HG03095 (cell line): ENCODE data around the gene BRIP1.
"Not testable (repeated sequence)": the region's sequence is repeated elsewhere in the genome, so short reads cannot be mapped to it uniquely, and the experiment has no call there.

Source experiments
- ATAC-seq: cut with Tn5 transposase; IDR thresholded peaks from one replicate; pipeline ENCODE4 v1.9.1; 2021; ENCODE audit warnings: moderate library complexity; ENCODE audit not compliant: unreplicated experiment

BRIP1 gene

DNA sequence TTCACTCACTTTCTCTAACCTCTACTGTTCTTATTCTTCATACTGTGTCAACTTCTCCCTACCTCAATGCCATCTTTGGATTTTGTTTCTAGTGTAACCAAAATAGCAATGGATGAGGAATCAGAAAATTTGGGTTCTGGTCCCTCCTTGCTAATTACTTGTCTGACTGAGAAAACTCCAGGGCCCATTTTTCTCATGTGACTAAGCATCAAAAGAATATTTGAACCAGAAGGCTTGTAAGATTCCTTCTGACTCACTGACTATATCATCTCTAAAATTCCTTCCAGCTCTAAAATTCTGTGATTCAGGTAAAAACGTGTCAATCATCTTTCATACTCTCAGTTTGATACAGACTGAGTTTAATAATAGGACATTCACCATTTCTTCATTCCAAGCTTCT lies 57.9 kb downstream of the BRIP1 start:
- ATAC-seq, result no peak

DNA sequence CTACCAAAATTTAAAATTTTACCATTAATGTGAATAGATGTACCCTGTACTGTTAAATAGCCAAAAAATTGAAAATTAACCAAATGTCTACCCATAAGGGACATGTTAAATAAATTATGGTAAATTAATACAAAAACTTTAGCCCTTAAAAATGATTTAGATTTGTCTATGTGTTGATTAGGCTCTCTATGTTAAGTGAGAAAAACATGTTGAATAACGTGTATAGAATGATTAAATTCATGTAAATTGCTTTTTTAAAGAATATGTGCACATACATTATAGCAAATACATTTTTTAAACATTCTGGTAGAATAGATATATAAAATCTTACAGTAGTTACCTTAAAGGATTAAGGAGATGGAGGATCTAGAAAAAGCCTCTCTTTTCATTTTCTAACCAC lies 59.5 kb downstream of the BRIP1 start:
- no peak for ATAC-seq

DNA sequence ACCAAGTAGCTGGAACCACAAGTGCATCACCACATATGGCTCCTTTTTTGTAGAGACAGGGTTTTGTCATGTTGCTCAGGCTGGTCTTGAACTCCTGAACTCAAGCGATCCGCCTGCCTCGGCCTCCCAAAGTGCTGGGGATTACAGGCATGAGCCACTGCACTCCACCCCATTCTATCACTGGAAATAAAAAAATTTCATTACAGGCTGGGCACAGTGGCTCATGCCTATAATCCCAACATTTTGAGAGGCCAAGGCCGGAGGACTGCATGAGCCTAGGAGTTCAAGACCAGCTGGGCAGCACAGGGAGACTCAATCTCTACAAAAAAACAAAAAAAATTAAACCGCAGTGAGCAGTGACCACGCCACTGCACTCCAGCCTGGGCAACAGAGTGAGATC lies 60.1 kb downstream of the BRIP1 start:
- no peak for ATAC-seq

DNA sequence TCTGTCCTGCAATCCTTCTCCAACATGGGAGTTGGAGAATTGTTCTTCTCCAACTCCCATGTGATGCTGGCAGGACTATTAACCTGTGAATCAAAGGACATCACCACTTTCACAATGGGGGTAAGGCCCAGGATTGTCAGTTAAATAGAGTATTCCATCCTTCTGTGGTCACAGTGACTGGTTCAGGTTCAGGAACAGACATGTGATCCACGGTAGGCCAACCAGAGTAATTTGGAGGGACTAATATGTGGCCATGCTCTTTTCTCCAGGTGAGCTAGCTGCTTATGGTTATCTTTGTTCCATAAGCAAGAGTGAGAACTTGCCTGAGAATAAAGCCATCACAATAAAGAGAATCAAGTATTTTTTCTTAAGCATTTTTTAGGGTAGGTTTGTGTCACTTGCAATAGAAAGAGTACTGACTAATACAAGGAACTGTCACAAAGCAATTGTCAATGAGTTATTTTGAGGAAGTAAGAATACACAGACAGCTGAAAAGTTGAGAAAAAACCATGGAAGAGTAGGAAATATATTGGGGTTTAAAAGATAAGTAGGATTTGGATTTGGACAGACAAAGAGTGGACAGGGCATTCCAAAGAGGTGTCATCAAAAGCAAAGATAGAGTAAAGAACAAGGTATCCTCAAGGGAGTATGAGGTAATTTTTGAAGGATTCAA lies 63.4 kb downstream of the BRIP1 start:
- ATAC-seq, result no peak

- ATAC-seq, result no peak
Measured at GRCh38 chr17:61797283-61797682, 66.0 kb downstream of the BRIP1 start.

- no peak for ATAC-seq
Measured at GRCh38 chr17:61795546-61795945, 67.8 kb downstream of the BRIP1 start.

GRCh38 chr17:61794792-61795191 lies 68.5 kb downstream of the BRIP1 start:
- no peak for ATAC-seq

DNA sequence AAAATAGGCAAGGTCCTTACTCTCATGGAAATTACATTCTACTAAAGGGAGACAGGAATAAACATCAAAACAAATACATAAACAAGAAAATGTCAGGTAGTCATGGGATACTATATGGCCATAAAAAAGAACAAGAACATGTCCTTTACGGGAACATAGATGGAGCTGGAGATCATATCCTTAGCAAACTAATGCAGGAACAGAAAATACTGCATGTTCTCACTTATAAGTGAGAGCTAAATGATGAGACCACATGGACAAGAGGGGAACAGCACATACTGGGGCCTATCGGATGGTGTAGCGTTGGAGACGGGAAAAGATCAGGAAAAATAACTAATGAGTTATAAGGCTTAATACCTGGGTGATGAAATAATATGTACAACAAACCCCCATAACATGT lies 69.1 kb downstream of the BRIP1 start:
- ATAC-seq, result no peak

GRCh38 chr17:61793565-61793964 lies 69.8 kb downstream of the BRIP1 start:
- no peak for ATAC-seq

DNA sequence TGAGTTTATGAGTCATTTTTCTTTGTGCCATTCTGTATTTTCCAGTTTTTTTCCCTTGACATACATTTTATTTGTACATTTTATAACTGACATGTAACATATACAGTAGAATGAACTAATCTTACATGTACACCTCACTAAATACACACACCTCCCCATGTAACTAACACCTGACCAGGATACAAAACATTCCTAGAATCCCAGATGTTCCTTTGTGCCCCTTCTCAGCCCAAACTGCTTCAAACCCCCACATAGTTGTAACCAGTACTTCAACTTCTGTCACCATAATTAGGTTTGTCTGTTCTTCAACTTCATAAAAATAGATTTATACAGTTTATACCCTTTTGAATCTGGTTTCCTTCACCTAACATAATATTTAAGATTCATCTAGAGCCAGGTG lies 73.5 kb downstream of the BRIP1 start:
- no peak for ATAC-seq

GRCh38 chr17:61786088-61786487 lies 77.2 kb downstream of the BRIP1 start:
- no peak for ATAC-seq

- ATAC-seq, result peak; percentile 50
Measured at GRCh38 chr17:61784510-61784909, 78.8 kb downstream of the BRIP1 start.

DNA sequence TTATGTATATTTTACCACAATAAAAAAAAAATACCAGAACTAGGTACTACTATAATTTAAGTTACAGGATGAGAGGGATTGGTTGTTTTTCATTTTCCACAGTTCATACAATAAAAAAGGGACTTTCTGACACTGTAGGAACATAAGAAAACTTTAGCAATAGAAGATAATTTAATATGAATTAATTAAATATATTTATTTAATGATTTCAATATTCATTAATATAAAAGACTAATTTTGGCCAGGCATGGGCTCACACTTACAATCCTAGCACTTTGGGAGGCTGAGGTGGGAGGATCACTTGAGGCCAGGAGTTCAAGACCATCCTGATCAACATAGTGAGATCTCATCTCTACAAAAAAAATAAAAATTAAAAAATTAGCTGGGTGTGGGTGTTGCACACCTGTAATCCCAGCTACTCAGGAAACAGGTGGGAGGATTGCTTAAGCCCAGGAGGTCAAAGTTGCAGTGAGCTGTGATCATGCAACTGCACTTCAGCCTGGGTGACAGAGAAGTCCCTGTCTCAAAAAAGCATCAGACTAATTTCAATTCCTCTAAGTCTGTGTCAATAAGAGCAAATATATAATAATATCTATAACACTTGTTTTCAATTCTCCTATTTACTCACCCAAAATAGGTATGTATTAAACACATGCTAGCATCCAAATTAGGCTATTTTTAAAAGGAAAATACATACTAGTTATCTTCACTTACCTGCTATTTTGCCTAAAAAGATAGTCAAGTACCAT lies 79.6 kb downstream of the BRIP1 start:
- ATAC-seq, result peak; percentile 63

DNA sequence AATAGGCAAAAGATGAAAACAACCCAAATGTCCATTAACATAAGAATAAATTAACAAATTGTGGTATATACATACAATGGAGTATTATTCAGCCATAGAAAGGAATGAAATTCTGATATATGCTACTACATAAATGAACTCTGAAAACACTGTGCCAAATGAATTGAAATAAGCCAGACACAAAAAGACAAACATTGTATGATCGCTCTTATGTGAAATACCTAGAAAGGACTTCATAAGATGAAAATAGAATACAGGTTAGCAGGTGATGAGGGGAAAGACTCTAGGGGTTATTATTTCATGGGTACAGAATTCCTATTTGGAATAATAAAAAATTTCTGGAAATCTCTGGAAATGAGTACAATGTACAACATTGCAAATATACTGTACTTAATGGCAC lies 80.2 kb downstream of the BRIP1 start:
- ATAC-seq, result no peak

GRCh38 chr17:61782683-61783082 lies 80.6 kb downstream of the BRIP1 start:
- no peak for ATAC-seq

GRCh38 chr17:61775364-61775763 lies 88.0 kb downstream of the BRIP1 start:
- ATAC-seq, result no peak

GRCh38 chr17:61774724-61775123 lies 88.6 kb downstream of the BRIP1 start:
- no peak for ATAC-seq

DNA sequence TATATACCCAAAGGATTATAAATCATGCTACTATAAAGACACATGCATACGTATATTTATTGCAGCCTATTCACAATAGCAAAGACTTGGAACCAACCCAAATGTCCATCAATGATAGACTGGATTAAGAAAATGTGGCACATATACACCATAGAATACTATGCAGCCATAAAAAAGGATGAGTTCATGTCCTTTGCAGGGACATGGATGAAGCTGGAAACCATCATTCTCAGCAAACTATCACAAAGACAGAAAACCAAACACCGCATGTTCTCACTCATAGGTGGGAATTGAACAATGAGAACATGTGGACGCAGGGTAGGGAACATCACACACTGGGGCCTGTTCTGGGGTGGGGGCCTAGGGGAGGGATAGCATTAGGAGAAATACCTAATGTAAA lies 89.2 kb downstream of the BRIP1 start:
- not testable (repeated sequence) for ATAC-seq

- ATAC-seq, result no peak
Measured at GRCh38 chr17:61770752-61771533, 92.4 kb downstream of the BRIP1 start.

DNA sequence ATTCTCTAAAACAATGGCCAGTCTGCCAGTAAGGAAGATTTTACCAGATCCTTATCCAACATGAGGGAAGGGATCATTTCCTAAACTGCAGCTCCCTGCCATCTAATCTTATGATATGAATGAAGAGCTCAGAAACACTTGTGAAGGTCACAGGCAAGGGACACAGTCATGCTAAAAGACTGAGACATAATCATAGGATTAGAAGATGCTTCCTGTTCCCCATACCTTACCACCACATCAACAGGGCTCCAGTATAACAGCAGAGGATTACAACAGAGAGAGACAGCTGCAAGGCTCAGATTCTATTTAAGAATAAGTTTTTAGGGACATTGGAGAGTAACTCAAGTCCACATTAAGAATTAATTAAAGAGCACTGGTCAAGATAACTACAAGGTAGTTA lies 93.3 kb downstream of the BRIP1 start:
- no peak for ATAC-seq

GRCh38 chr17:61768405-61768804 lies 94.9 kb downstream of the BRIP1 start:
- no peak for ATAC-seq

DNA sequence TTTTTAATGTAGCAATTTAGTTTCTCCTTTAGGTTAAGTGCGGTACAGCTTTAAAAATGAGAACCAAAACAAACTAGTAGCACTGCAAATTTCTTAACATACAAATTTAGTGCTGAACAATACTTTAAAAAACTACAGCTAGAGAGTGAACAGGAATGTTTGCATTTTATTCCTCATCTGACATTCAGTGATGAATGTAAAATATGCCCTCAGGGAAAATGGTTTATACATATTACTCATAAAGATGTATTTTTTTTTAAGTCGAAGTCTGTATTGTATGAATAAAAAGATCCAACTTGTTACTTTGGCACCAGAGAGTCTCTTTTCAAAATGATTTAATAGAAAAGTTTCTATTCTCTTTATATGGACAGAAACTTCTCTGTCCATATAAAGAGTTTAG lies 96.8 kb downstream of the BRIP1 start:
- no peak for ATAC-seq
